M059J (cell line): ENCODE data around the gene ATP5F1E. TPM values are rescaled to one million over a fixed set of nuclear protein-coding genes. Genes with fewer than 3 reads are reported as not detected.
A peak's percentile ranks its signal among the peaks of the same experiment; 100 is the strongest.
"Not testable (repeated sequence)": the region's sequence is repeated elsewhere in the genome, so short reads cannot be mapped to it uniquely, and the experiment has no call there.

ENCODE experiments used
- DNase-seq: peaks from one replicate; pipeline ENCODE4 v3.0.0-alpha.2; 2012; ENCODE audit warnings: low read depth
- total RNA-seq: library from RNA; depleted of rRNA; stranded (reverse); fragments of >200 nt; shearing (Covaris generic); gene quantifications from 2 replicates; pipeline ENCODE4 v1.2.3, GENCODE V29; 2014; rRNA removed

ATP5F1E gene
- total RNA-seq, 1 experiment from 2014 or later = 71.7 TPM

DNA sequence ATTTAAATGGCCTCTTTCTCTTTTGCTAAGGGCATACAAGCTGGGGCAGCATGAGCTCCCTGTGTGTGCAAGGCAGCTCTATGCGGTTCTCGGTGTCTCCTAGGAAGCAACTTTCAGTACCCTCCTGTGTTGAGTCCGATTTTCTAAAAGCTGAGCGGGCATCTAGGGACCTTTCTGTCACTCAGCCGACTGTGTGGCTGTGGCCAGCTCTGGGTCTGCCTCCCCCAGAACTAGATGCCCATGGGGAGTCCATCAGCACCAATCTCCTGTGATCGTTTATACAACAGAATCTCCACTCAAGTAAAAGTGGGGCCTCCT lies 43.6 kb downstream of the ATP5F1E start:
- no peak for DNase-seq

DNA sequence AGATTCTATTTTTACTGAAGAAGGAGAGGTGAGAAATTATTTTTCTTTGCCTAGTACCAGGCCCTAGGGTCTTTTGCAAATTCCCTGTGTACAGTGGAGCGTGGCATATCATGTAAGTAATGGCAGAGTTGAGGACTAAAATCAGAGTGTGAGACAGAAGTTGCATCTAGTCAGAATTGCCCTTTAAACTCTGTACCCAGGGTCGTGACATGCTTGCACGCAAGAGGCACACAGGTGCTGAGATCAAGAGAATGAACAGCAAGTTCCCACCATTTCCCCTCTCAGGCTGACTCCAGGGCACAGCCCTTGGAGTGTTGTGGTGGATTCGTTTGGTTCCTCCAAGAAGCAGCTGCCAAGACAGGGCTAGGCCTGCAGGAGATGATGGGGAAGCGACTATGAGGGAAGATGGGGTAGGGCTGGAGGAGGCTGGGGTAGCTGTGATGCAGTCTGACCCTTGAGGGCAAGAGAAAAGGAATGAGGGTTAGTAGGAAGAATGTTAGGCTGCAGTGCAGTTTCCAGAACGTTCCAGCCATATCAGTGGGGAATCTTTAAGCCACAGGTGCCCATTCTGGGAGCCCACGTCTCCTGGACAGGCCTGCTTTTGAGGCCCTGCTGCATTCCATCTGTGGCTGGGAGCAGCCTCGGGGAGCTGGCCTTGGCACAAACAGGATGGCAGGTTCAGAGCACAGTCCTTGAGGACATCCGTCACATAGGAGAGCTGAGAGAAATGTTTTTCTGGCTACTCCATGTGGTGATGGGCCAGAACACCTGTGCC lies 44.2 kb downstream of the ATP5F1E start:
- DNase-seq = no peak

DNA sequence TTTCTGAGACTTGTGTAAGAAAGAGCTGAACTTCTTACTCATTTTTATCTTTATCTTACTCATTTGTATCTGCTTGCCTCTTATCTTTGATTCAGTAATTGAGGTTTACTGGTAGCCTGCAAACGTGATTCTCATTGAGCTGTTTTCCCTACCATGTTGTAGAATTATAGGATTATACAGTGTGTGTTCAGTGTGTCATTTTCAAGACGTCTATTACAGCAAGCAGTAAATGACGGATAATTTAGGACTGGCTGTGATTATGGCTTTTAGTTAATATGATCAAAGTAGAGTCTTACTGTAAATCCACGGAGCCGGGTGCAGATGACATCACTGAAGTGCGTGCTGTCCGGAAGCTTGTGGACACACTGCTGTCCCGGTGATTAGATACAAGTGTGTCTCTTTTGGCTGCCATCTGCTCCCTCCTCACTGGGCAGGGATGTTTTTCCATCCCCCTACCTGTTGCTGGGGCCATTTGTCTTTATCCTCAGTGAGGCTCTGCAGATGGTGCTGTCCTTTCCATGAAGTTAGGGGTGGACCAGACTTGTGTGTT lies 45.1 kb downstream of the ATP5F1E start:
- no peak for DNase-seq

DNA sequence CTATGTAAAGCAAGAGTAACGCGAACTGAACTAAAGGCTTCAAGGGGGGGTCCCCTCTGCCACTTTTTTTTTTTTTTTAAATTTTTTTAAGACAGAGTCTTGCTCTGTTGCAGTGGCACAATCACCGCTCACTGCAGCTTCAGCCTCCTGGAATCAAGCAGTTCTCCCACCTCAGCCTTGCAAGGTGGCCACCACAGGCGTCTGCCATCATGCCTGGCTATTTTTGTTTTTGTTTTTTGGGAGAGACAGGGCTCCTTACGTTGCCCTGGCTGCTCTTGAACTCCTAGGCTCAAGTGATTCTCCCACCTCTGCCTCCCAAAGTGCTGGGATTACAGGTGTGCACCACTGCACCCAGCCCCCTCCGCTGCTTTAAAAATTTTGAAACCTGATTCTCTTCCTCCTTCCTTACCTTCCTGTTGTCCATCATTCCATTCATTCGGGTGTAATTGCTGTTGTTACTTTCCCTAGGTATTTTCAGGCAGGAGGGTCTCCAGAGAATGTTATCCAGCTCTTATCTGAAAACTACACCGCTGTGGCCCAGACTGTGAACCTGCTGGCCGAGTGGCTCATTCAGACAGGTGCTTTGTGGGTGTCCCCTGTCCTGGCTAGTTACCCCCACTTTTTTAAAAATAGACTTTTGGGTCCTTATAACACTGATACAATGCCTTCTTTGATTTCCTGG lies 45.7 kb downstream of the ATP5F1E start:
- no peak for DNase-seq

DNA sequence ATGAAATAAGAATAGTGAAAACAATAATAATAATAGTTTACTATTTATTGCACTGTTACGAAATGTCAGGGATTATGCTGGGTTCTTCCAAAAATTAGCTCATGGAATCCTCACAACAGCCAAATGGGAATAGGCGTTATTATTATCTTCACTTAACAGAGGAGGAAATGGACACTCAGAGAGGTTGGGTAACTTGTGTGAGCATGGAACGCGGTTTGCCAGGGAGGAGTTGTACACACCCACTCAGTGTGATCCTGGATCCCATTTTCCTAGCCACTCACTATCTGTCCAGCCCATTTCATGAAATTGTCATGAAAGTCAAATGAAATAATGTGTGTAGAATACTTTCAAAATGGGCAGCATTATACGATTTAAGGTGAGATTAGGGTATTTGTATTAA lies 46.5 kb downstream of the ATP5F1E start:
- no peak for DNase-seq

DNA sequence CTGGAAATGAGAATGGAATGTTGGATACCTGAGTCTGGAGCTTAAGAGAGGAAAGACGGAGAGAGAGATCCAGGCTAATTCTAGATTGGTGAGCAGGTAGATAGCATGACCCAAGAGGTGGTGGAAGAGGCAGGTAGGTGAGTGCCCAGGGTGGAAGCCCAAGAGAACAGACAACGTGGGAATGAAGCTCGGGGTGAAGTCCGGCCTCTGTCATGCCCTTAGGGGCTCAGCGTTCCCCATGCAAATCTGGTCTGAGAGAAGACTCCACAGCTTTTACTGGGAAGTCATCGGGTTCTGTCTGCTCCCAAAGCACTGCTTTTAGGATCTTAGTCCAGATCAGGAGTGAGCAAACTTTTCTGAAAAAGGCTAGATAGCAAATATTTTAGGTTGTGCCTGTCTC lies 47.4 kb downstream of the ATP5F1E start:
- DNase-seq = no peak

DNA sequence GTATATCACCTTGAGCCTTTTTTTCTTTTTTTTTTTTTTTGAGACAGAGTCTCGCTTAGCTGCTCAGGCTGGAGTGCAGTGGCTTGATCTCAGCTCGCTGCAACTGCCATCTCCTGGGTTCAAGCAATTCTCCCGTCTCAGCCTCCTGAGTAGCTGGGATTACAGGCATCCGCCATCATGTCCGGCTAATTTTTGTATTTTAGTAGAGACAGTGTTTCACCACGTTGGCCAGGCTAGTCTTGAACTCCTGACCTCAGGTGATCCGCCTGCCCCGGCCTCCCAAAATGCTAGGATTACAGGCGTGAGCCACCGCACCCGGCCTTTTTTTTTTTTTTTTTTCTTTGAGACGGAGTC lies 49.0 kb downstream of the ATP5F1E start:
- not testable (repeated sequence) for DNase-seq

DNA sequence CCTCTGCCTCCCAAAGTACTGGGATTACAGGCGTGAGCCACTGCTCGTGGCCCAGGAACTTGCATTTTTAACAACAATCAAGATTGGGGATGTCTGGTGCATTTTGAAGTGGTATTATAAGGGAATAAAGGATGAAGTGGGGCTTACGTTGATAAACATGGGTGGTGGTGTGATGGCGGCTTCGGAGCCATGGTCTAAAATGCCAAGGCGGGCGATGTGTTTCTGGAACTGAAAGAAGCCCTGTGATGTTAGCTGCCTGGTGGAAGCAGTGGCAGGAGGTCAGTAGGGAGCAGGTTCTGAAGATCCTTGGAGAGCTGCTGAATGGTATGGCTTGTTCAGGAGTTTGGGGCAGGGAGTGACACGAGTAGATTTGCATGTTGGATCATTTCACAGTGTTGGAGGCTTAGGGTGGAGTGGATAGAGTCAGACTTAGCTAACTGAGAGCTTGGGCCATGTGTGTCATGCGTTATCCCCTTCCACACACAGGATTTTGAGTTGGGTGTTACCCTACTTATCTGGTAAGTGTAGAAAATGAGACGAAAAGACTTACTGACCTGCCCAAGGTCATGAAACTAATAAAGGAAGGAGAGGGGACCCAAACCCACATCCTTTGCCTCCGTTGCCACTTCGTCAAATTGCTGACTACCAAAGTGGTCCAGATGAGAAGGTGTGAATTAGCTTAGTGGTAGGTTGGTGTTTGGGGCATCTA lies 49.6 kb downstream of the ATP5F1E start:
- no peak for DNase-seq

DNA sequence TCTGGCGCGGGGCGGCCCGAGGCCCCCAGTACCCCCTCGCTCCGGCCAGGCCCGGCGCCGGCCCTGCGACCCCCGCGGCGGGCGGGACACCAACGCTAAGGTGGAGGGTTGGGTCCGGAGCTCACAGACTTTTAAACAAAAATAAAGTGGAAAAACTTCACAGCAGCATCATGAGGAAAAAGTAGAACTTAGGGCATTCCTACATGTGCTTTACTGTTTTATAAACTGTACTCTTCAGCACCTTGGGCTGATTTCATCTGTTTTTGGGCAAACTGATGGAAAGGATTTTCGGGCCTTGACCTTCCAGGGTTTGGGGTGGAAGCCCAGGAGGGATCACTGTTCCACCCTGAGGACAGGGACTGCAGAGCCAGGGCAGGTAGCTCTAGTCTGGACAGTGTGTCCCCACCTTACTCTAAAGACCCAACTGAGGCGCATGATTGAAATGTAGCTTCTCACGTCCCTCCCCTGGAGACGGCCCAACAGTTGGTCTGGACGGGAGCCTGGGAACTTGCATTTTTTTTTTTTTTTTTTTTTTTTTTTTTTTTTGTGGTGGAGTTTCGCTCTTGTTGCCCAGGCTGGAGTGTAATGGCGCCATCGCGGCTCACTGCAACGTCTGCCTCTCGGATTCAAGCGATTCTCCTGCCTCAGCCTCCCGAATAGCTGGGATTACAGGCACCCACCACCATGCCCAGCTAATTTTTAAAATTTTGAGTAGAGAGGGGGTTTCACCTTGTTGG lies 50.3 kb downstream of the ATP5F1E start:
- DNase-seq = peak; percentile 39

DNA sequence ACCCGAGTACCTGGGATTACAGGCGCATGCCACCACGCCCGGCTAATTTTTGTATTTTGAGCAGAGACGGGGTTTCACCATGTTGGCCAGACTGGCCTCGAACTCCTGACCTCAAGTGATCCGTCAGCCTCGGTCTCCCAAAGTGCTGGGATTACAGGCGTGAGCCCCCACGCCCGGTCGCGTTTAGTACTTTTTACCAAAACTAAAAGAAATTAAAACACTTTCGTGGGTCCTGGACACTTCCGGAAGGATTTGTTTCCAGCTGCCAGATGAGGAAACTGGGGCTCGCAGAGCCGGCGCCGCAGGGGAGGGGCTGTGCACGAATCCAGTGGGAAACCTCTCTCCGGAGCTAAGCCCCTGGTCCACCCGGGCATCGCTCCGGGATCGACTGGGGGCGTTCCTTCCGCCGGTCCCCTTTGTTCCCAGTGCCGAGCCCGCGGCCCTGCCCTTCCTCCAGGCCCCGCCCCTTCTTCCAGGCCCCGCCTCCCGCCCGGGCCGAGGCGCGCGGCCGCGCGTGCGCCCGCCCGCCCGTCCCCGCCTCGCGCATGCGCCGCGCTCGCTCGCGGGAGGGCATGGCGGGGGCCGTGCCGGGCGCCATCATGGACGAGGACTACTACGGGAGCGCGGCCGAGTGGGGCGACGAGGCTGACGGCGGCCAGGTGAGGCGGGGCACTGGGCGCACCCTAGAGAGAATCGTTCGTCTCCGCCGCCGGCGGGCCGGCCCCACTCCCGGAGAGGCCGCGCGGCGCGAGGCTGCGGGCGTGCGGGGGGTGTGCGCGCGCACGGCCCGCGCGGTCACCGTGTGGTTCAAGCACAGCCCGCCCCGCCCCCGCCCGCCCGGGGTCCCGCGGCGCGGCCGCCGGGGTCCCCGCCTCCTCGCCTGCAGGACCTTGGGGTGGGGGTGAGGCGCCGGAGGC lies 51.2 kb downstream of the ATP5F1E start, which contains the start of gene NELFCD:
Gene NELFCD (plus strand): TSS at position 546 of the 917 bp plus-strand sequence. CDS start 54 bp downstream, at position 600.
- DNase-seq = peak; percentile 82

DNA sequence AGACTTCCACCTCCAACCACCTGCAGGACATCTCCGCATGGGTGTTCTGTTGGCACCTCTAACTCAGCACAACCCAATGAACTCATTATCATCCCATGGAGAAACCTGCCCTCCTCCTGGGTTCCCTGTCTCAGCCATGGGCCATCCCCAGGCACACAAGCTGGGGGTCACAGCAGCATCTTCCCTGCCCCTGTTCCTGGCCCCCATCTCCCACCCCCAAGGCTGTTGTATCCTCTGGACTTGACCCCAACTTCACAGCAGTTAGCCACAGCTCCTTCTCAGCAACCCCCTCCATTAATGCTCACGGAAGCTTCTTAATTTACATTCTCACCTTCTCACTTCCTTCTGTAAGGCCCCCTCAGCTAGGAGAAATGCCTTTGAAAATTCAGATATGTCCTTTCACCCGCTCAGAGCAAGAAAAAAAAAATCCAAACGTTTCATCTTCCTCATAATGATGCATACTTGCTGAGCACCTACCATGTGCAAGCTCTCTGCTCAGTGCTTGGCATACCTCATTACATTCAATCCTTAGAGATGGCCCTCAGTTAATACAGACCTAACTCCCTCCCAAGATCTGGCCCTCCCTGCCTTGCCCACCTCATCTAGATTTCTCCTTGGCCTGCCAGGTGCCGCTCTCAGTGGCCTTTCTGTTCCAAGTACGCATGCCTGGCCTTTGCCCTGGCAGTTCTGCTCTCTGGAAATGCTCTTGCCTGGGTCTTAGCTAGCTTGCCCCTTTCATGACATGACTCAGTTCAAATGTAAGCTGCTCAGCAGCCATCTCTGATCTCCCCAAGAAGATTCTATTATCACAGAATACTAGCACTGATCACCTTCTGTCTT lies 53.6 kb downstream of the ATP5F1E start:
- DNase-seq = no peak

DNA sequence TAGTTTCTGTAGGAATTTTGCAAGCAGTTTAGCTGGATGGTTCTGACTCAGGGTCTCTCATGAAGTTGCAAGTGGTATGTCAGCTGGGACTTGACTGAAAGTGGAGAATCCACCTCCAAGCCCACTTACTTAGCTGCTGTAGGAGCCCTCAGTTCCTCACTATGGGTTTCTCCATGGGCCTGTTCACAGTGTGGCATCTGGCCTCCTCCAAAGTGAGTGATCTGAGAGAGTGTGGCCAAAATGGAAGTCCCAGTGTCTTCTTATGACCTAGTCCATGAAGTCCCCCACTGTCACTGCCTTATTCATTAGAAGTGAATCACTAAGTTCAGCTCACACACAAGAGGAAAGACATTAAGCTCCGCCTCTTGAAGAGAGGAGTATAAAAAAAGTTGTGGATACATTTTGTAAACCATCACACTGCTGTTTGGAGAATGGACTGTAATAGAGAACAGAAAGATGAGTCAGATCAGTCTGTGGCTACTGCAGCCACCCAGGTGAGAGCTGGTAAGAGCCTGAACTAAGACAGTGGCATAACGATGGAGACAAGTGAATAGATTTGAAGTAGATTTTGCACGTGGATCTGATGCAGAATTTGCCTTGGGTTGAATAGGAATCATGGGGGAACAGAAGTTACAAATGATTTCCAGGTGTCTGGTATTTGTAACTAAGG lies 55.9 kb downstream of the ATP5F1E start:
- DNase-seq = peak; percentile 48

Other genes starting within 250 kb of the ATP5F1E start
- 1.0 TPM in 1 of 2 replicates, not detected in the other for gene GNAS-AS1, start 181.4 kb downstream of the ATP5F1E start, total RNA-seq
- 1,151 and 1,551 TPM in 2 replicates for gene GNAS, start 179.6 kb downstream of the ATP5F1E start, total RNA-seq
- gene NELFCD, start 51.1 kb downstream of the ATP5F1E start, total RNA-seq = 64.8 and 85.1 TPM in 2 replicates
- gene CTSZ, start 25.1 kb downstream of the ATP5F1E start, total RNA-seq = 12.4 and 14.9 TPM in 2 replicates
- gene TUBB1, start 12.9 kb downstream of the ATP5F1E start, total RNA-seq = 0.17 TPM in 1 of 2 replicates, not detected in the other
- gene PRELID3B, start 10.5 kb upstream of the ATP5F1E start, total RNA-seq = 112 and 114 TPM in 2 replicates
- not detected in 2 replicates for gene ZNF831, start 131.5 kb upstream of the ATP5F1E start, total RNA-seq